ENCODE data around the gene SESTD1.

SESTD1 gene

DNA sequence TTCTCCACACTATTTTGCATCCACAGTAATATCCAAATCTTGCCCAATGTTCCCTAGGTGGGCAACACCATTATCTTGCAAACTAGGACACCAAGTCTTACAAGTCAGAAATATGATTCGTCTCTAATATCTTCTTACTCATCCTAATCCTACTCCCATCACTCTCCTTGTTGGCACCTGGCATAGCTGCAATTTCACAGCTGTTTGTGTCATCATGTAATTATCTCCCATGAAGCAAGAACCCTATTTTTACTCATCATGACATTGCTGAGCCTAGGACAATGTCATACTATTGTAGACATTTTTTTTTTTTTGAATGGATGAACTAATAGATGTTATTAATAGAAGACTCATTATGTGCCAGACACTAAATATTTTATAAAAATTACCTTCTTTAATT lies 123.4 kb downstream of the SESTD1 start:
- H3K27ac ChIP-seq: no peak overlapping the region
- TF ChIP-seq, protein P1, sequence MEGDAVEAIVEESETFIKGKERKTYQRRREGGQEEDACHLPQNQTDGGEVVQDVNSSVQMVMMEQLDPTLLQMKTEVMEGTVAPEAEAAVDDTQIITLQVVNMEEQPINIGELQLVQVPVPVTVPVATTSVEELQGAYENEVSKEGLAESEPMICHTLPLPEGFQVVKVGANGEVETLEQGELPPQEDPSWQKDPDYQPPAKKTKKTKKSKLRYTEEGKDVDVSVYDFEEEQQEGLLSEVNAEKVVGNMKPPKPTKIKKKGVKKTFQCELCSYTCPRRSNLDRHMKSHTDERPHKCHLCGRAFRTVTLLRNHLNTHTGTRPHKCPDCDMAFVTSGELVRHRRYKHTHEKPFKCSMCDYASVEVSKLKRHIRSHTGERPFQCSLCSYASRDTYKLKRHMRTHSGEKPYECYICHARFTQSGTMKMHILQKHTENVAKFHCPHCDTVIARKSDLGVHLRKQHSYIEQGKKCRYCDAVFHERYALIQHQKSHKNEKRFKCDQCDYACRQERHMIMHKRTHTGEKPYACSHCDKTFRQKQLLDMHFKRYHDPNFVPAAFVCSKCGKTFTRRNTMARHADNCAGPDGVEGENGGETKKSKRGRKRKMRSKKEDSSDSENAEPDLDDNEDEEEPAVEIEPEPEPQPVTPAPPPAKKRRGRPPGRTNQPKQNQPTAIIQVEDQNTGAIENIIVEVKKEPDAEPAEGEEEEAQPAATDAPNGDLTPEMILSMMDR (conservative IDR thresholded peaks at IDR 0.05): no peak
- TF ChIP-seq ZFX (IDR thresholded peaks at IDR 0.05): no peak

DNA sequence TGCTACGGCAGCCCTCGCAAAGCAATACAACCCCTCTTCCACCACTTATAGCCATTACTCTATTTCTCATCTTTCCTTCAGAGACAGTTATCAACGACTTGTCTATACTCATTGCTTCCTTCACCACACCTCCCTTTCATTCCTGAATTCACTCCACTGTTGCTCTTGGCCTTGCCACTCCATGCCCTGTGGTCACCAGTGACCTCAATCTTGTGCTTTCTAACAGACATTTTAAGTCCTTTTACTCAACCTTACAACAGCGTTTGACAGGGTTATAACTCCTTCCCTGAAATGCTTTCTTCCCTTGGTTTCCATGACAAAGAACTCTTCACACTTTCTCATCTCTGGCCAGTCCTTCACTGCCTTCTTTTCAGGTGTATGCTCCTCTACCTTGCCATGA lies 124.1 kb downstream of the SESTD1 start:
- H3K27ac ChIP-seq: no peak overlapping the region
- no peak for TF ChIP-seq ZFX (IDR thresholded peaks at IDR 0.05)
- TF ChIP-seq, protein P1 (conservative IDR thresholded peaks at IDR 0.05): no peak

DNA sequence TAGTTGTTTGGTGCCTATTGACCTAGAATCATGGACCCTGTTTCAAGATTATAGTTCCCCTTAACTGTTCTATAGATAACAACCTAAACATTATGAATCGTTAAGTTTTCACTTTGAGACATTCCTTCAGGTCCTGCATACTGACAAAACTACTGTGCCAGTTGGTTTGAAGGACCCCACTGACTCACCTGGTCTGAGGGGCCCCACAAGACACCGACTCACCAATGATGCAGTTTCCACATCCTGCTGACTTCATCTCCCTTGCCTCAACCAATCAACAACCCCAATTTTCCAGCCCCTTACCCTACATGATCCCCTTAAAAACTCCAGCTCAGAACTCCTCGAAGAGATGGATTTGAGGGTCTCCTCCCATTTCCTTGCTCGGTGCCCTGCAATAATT lies 125.1 kb downstream of the SESTD1 start:
- TF ChIP-seq, protein P1 (conservative IDR thresholded peaks at IDR 0.05): no peak
- no peak for TF ChIP-seq ZFX (IDR thresholded peaks at IDR 0.05)
- H3K27ac ChIP-seq: no peak overlapping the region

DNA sequence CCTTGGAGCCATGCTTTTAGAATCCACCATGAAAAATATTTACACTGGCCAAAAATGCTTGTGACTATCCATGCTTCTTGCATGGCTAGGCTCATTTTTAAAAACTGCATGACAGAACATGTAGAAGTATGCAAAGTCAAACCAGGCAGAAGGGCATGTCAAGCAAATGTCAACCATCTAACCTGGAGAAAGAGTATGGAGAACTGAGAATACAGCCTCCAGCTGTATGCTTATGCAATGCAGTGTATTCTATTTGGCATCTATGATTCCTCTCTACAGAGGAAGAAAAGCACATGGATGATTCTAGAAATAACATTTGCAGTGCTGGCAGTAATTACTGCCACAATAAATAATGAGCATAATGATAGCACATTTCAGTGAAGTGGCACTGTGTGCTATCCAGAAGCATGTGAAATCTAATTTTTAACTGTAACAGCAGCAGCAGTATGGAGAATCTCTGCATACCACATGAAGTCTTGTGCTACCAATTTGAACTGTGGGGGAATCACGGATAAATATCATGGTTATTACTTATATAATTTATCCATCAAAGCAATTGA lies 127.4 kb downstream of the SESTD1 start:
- TF ChIP-seq ZFX (IDR thresholded peaks at IDR 0.05): no peak
- TF ChIP-seq, protein P1 (conservative IDR thresholded peaks at IDR 0.05): no peak
- no peak overlapping the region for H3K27ac ChIP-seq

DNA sequence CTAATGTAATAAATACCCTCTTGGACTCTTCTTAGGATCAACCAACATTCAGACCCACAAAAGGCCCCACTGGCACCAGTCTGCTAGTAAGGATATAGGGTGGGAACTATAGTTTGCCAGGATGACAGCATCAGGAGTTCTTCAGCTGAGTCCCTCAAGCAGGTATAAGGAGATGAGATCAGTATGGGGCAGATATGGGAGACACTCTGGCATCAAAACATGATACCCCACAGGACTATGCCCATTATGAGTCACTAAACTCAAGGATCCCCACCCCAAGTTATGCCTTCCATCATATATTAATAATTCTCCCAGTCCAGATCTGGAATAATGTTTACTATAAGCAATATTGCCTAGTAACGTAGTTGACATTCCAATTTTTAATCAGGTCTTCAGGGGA lies 131.6 kb downstream of the SESTD1 start:
- TF ChIP-seq, protein P1 (conservative IDR thresholded peaks at IDR 0.05): no peak
- no peak overlapping the region for H3K27ac ChIP-seq

DNA sequence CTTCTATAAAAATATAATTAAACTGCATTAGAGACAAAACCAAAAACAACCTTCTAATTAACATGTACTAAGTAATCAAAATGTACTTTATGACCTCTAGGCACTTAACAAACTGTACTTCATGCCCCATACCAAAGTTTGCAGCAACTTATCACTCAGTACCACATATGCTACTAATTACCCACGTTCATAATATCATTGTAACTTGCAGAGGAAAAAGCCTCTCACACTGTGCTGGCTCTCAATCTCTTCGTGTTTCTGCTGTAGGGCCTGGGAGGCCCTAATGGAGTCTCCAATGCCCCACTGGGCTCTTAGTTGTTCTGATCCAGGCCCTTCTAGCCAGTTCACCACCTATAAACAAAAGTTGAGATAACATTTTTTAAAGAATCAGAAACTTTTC lies 132.6 kb downstream of the SESTD1 start:
- no peak overlapping the region for H3K27ac ChIP-seq
- TF ChIP-seq ZFX (IDR thresholded peaks at IDR 0.05): no peak
- TF ChIP-seq, protein P1 (conservative IDR thresholded peaks at IDR 0.05): no peak

DNA sequence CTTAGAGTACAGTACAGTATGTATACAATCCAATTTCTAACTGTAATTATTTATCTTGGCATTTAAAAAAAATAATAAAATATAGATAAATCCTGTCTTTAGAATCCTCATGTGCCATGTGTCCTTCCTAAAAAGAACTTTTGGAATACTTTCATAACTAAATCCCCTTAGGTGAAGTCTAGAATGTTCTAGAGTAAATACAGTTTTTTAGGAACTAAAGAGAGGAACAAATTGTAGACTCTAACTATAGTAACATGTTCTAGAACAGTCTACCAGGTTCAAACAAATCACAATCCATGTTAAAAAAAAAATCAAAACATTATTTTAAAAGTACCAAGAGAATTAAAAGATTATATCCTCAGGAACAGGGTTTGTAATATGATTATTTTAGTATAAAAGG lies 134.1 kb downstream of the SESTD1 start:
- H3K27ac ChIP-seq: no peak overlapping the region
- TF ChIP-seq, protein P1 (conservative IDR thresholded peaks at IDR 0.05): no peak
- no peak for TF ChIP-seq ZFX (IDR thresholded peaks at IDR 0.05)

Measured in C4-2B (cell line).